ENCODE results near the gene C18orf63.

GRCh38 chr18:74342416-74343043 is 26.9 kb downstream of the C18orf63 start:
- no peak for TF ChIP-seq YY1 (IDR thresholded peaks at IDR 0.05; ENCODE audit: insufficient read depth, insufficient read length)
- no peak for TF ChIP-seq SUZ12 (IDR thresholded peaks at IDR 0.05; ENCODE audit: extremely low read depth, insufficient read depth, insufficient read length)
- TF ChIP-seq ZNF274 (IDR thresholded peaks at IDR 0.05; ENCODE audit: low read depth, low read length) = no peak
